ENCODE measurements around the gene MORN2. TPM values are rescaled to one million over a fixed set of nuclear protein-coding genes. Genes with fewer than 3 reads are reported as not detected.
A peak's percentile ranks its signal among the peaks of the same experiment; 100 is the strongest.

MORN2 gene
- total and polyA plus RNA-seq, 2 of the 13 experiments (the other 11 are each of a cell fraction or from before 2014, with no cell fraction given), result 7.0 to 28.0 TPM

DNA sequence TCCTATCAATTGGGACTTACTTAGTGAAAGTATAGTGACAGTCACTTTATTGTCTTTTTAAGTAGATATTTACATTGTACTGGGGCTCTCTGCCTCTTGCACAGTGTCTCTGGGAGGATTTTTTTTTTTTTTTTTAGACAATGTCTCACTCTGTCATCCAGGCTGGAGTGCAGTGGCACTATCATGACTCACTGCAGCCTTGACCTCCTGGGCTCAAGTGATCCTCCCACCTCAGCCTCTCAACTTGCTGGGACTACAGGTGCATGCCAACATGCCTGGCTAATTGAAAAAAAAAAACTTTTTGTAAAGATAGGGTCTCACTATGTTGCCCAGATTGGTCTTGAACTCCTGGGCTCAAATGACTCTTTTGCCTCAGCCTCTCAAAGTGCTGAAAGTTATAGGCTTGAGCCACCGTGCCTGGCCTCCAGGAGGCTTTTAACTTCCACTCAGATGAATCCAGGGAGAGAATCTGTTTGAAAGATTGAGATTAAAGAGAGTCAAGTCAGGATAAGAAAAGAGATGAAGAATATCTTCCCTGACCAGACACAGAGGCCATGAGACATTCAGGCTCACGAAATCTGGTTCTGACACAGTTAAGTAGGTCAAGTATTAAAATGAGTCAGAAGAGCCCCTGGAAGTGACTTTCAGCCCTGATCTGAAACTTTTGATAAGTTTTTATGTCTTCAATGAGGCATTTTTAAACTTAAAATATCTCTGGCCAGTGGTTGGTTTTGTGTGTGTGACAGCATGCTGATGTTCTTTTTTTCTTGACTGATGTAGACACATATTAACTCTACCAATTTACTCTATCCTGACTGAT, 32.2 kb downstream of the MORN2 start:
- DNase-seq (ENCODE audit: low spot score), result peak; percentile 89
- ChIA-PET CTCF (ENCODE audit: low intra/inter-chr PET ratio, low total read pairs) (no interaction called here), POLR2A (interaction anchor here (0.7 to 1.5 kb wide), 3 partner anchors 8 to 32 kb away, joined by 3 read pairs; partner anchors contain the start of genes DHX57 and MORN2)
- 65% methylated on average over 2 of the region's 2 CpGs for WGBS (ENCODE audit: low lambda C conversion rate)
- Histone ChIP-seq H3K4me3 (replicated peaks in 1 of 3; ENCODE audit: insufficient read depth in 1 of 3, low read depth in 2 of 3, low read length in 3 of 3) (peak overlapping the region in 1 of 3 experiments; percentile 14; a peak in 1 of 6 replicates), H4K20me1 (ENCODE audit: insufficient read depth, low read length) (no peaks in the 10 kb centered on the region), H3K9me3 (ENCODE audit: low read length) (no peaks in the 10 kb centered on the region), H3K36me3 (replicated peaks in 1 of 2; ENCODE audit: control insufficient read depth in 1 of 2, insufficient read depth in 2 of 2, low read length in 2 of 2) (no peaks in the 10 kb centered on the region), H3K4me2 (ENCODE audit: low read depth, low read length) (peak overlapping the region; percentile 56), H3K9ac (ENCODE audit: insufficient read depth, low read depth, low read length) (0 out of 2 replicates have a peak overlapping the region, but pooled peaks have one; percentile 25), H3K4me1 (ENCODE audit: insufficient read depth, low read length) (peaks cover 46% of the 10 kb centered on the region), H3K79me2 (ENCODE audit: insufficient read depth, low read length) (no peaks in the 10 kb centered on the region), H2AFZ (ENCODE audit: low read length) (no peak overlapping the region), H3K27ac (ENCODE audit: extremely low read length, insufficient read depth, low read length) (peak overlapping the region; percentile 18), H3K27me3 (ENCODE audit: control insufficient read depth in 1 of 2, insufficient read depth in 2 of 2, low read length in 2 of 2) (no peaks in the 10 kb centered on the region)
- peak; percentile 39 for FAIRE-seq
- intact Hi-C loops (cut with micrococcal nuclease; ENCODE audit: unreplicated experiment) (no loop called here), in situ Hi-C loops (cut with HindIII; ENCODE audit: extremely low pct_ligation_motif_present, low pct_unique_long_range_greater_than_20kb) (no loop called here)
- no TSS peak for BruUV-seq (replicated peaks)
- peak; percentile 91 for ATAC-seq
- TF ChIP-seq ZNF430 (CRISPR knock-in tag; IDR thresholded peaks at IDR 0.05) (peak; percentile 48; the same call in 1 of the 2 replicates), RBAK (CRISPR knock-in tag; IDR thresholded peaks at IDR 0.05) (no peak), ZNF230 (CRISPR knock-in tag; IDR thresholded peaks at IDR 0.05) (no peak), KLF6 (CRISPR knock-in tag; IDR thresholded peaks at IDR 0.05) (no peak), NCOA2 (CRISPR knock-in tag; IDR thresholded peaks at IDR 0.05) (peak; percentile 74), ZSCAN22 (CRISPR knock-in tag; IDR thresholded peaks at IDR 0.05) (no peak), NR2F2 (IDR thresholded peaks at IDR 0.05; ENCODE audit: borderline replicate concordance, low read depth) (peak; percentile 72), ZBTB7B (CRISPR knock-in tag; IDR thresholded peaks at IDR 0.05) (0 out of 2 replicates have a peak, but pooled peaks have one; percentile 21), SP5 (CRISPR knock-in tag; IDR thresholded peaks at IDR 0.05; ENCODE audit: borderline replicate concordance, low read depth) (peak; percentile 88), PAWR (CRISPR knock-in tag; IDR thresholded peaks at IDR 0.05; ENCODE audit: borderline replicate concordance) (no peak), CHD4 (IDR thresholded peaks at IDR 0.05; ENCODE audit: borderline replicate concordance, low read length) (peak; percentile 95; the same call in 1 of the 2 replicates), RBM39 (IDR thresholded peaks at IDR 0.05; ENCODE audit: low read depth, low read length, poor library complexity, severe bottlenecking) (no peak), NR2C2 (CRISPR knock-in tag; IDR thresholded peaks at IDR 0.05; ENCODE audit: borderline replicate concordance) (peak; percentile 76; the same call in 1 of the 2 replicates), SOX13 (IDR thresholded peaks at IDR 0.05) (peak; percentile 79), SOX13 (CRISPR knock-in tag; conservative IDR thresholded peaks at IDR 0.05 in 1 of 2, IDR thresholded peaks at IDR 0.05 in 1 of 2) (peak in 1 of 2 experiments; percentile 96; a peak in 2 of 4 replicates), RARG (CRISPR knock-in tag; IDR thresholded peaks at IDR 0.05; ENCODE audit: low read depth) (no peak), MIER3 (CRISPR knock-in tag; IDR thresholded peaks at IDR 0.05; ENCODE audit: borderline replicate concordance) (peak; percentile 62; the same call in 1 of the 2 replicates), ZNF292 (CRISPR knock-in tag; IDR thresholded peaks at IDR 0.05; ENCODE audit: borderline replicate concordance, low read depth) (peak; percentile 76), ISL2 (CRISPR knock-in tag; IDR thresholded peaks at IDR 0.05) (peak; percentile 77), PITX1 (CRISPR knock-in tag; IDR thresholded peaks at IDR 0.05) (peak; percentile 28; the same call in 1 of the 2 replicates), ZZZ3 (CRISPR knock-in tag; IDR thresholded peaks at IDR 0.05; ENCODE audit: borderline replicate concordance) (no peak)
- TF ChIP-seq, protein P1, sequence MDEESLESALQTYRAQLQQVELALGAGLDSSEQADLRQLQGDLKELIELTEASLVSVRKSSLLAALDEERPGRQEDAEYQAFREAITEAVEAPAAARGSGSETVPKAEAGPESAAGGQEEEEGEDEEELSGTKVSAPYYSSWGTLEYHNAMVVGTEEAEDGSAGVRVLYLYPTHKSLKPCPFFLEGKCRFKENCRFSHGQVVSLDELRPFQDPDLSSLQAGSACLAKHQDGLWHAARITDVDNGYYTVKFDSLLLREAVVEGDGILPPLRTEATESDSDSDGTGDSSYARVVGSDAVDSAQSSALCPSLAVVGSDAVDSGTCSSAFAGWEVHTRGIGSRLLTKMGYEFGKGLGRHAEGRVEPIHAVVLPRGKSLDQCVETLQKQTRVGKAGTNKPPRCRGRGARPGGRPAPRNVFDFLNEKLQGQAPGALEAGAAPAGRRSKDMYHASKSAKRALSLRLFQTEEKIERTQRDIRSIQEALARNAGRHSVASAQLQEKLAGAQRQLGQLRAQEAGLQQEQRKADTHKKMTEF (CRISPR knock-in tag; IDR thresholded peaks at IDR 0.05), result peak; percentile 92
- TF ChIP-seq, protein P2, sequence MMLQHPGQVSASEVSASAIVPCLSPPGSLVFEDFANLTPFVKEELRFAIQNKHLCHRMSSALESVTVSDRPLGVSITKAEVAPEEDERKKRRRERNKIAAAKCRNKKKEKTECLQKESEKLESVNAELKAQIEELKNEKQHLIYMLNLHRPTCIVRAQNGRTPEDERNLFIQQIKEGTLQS (CRISPR knock-in tag; IDR thresholded peaks at IDR 0.05), result peak; percentile 87
- TF ChIP-seq, protein P3, sequence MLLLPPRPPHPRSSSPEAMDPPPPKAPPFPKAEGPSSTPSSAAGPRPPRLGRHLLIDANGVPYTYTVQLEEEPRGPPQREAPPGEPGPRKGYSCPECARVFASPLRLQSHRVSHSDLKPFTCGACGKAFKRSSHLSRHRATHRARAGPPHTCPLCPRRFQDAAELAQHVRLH (CRISPR knock-in tag; IDR thresholded peaks at IDR 0.05; ENCODE audit: borderline replicate concordance, low read depth), result 0 out of 2 replicates have a peak, but pooled peaks have one; percentile 31
